Measurements from ENCODE around the gene PPP3CA. TPM values are rescaled to one million over a fixed set of nuclear protein-coding genes. Genes with fewer than 3 reads are reported as not detected.

Gene PPP3CA
- total RNA-seq, 2 donors from 2014 or later, result 14.6 to 20.5 TPM

GRCh38 chr4:101160792-101161592 lies 186.3 kb downstream of the PPP3CA start:
- peaks cover 5% of the 10 kb centered on the region for H3K36me3 Mint-ChIP-seq (ENCODE audit: low read depth)
- H3K27me3 Mint-ChIP-seq, result no peaks in the 10 kb centered on the region
- H3K4me1 Mint-ChIP-seq, result peaks cover 20% of the 10 kb centered on the region
- no peak overlapping the region for H3K27ac Mint-ChIP-seq
- peaks cover 3% of the 10 kb centered on the region for H3K9me3 Mint-ChIP-seq
- no peak for ATAC-seq (replicated peaks)
- H3K4me3 Mint-ChIP-seq, result no peak overlapping the region

GRCh38 chr4:101158507-101158906 lies 188.8 kb downstream of the PPP3CA start:
- peaks cover 4% of the 10 kb centered on the region for H3K9me3 Mint-ChIP-seq
- no peak overlapping the region for H3K4me3 Mint-ChIP-seq
- peak overlapping the region; percentile 10 for H3K27ac Mint-ChIP-seq
- ATAC-seq (replicated peaks), result no peak
- H3K36me3 Mint-ChIP-seq (ENCODE audit: low read depth), result peaks cover 7% of the 10 kb centered on the region
- no peaks in the 10 kb centered on the region for H3K27me3 Mint-ChIP-seq
- H3K4me1 Mint-ChIP-seq, result peaks cover 28% of the 10 kb centered on the region

GRCh38 chr4:101158134-101158482 lies 189.2 kb downstream of the PPP3CA start:
- peak overlapping the region; percentile 10 for H3K27ac Mint-ChIP-seq
- H3K27me3 Mint-ChIP-seq, result no peaks in the 10 kb centered on the region
- peaks cover 4% of the 10 kb centered on the region for H3K9me3 Mint-ChIP-seq
- H3K4me3 Mint-ChIP-seq, result no peak overlapping the region
- peaks cover 28% of the 10 kb centered on the region for H3K4me1 Mint-ChIP-seq
- H3K36me3 Mint-ChIP-seq (ENCODE audit: low read depth), result peaks cover 7% of the 10 kb centered on the region
- no peak for ATAC-seq (replicated peaks)

- Mint-ChIP-seq H3K4me3 (peak overlapping the region; percentile 80), H3K4me1 (peaks cover 28% of the 10 kb centered on the region), H3K27ac (peak overlapping the region; percentile 98), H3K9me3 (peaks cover 4% of the 10 kb centered on the region), H3K36me3 (ENCODE audit: low read depth) (peaks cover 7% of the 10 kb centered on the region), H3K27me3 (no peaks in the 10 kb centered on the region)
- ATAC-seq (replicated peaks), result no peak
These were observed 189.8 kb downstream of the PPP3CA start for GRCh38 chr4:101157415-101158133.

- Mint-ChIP-seq H3K4me1 (peaks cover 28% of the 10 kb centered on the region), H3K9me3 (peaks cover 4% of the 10 kb centered on the region), H3K27ac (peak overlapping the region; percentile 98), H3K36me3 (ENCODE audit: low read depth) (peaks cover 7% of the 10 kb centered on the region), H3K27me3 (no peaks in the 10 kb centered on the region), H3K4me3 (peak overlapping the region; percentile 80)
- ATAC-seq (replicated peaks), result peak; percentile 62
These were observed 190.6 kb downstream of the PPP3CA start for GRCh38 chr4:101156619-101157310.

GRCh38 chr4:101155945-101156344 lies 191.4 kb downstream of the PPP3CA start:
- peak overlapping the region; percentile 80 for H3K4me3 Mint-ChIP-seq
- ATAC-seq (replicated peaks), result peak; percentile 94
- H3K27me3 Mint-ChIP-seq, result no peaks in the 10 kb centered on the region

GRCh38 chr4:101155368-101155767 lies 192.0 kb downstream of the PPP3CA start:
- H3K9me3 Mint-ChIP-seq, result peaks cover 4% of the 10 kb centered on the region
- H3K36me3 Mint-ChIP-seq (ENCODE audit: low read depth), result peaks cover 7% of the 10 kb centered on the region
- peak overlapping the region; percentile 80 for H3K4me3 Mint-ChIP-seq
- no peaks in the 10 kb centered on the region for H3K27me3 Mint-ChIP-seq
- no peak for ATAC-seq (replicated peaks)
- peak overlapping the region; percentile 98 for H3K27ac Mint-ChIP-seq
- H3K4me1 Mint-ChIP-seq, result peaks cover 28% of the 10 kb centered on the region

More at GRCh38 chr4:101155945-101156344, 191.4 kb downstream of the PPP3CA start:
- H3K27ac Mint-ChIP-seq, result peak overlapping the region; percentile 98
- H3K36me3 Mint-ChIP-seq (ENCODE audit: low read depth), result peaks cover 7% of the 10 kb centered on the region
- peaks cover 28% of the 10 kb centered on the region for H3K4me1 Mint-ChIP-seq
- H3K9me3 Mint-ChIP-seq, result peaks cover 4% of the 10 kb centered on the region

GRCh38 chr4:101153653-101154052 lies 193.7 kb downstream of the PPP3CA start:
- H3K9me3 Mint-ChIP-seq, result peaks cover 4% of the 10 kb centered on the region
- no peaks in the 10 kb centered on the region for H3K27me3 Mint-ChIP-seq
- H3K27ac Mint-ChIP-seq, result no peak overlapping the region
- no peak for ATAC-seq (replicated peaks)
- H3K36me3 Mint-ChIP-seq (ENCODE audit: low read depth), result peaks cover 7% of the 10 kb centered on the region
- H3K4me3 Mint-ChIP-seq, result no peak overlapping the region
- H3K4me1 Mint-ChIP-seq, result peaks cover 28% of the 10 kb centered on the region

GRCh38 chr4:101152521-101152920 lies 194.8 kb downstream of the PPP3CA start:
- H3K4me1 Mint-ChIP-seq, result peaks cover 24% of the 10 kb centered on the region
- H3K4me3 Mint-ChIP-seq, result no peak overlapping the region
- H3K27ac Mint-ChIP-seq, result peak overlapping the region; percentile 10
- H3K27me3 Mint-ChIP-seq, result no peaks in the 10 kb centered on the region
- no peak for ATAC-seq (replicated peaks)
- peaks cover 4% of the 10 kb centered on the region for H3K9me3 Mint-ChIP-seq
- peaks cover 7% of the 10 kb centered on the region for H3K36me3 Mint-ChIP-seq (ENCODE audit: low read depth)

- ATAC-seq (replicated peaks), result no peak
These were observed 198.8 kb downstream of the PPP3CA start for GRCh38 chr4:101148551-101148950.

GRCh38 chr4:101147283-101147682 lies 200.0 kb downstream of the PPP3CA start:
- H3K9me3 Mint-ChIP-seq, result no peaks in the 10 kb centered on the region
- peaks cover 18% of the 10 kb centered on the region for H3K4me1 Mint-ChIP-seq
- ATAC-seq (replicated peaks), result no peak
- H3K27ac Mint-ChIP-seq, result no peak overlapping the region
- H3K36me3 Mint-ChIP-seq (ENCODE audit: low read depth), result no peaks in the 10 kb centered on the region
- no peaks in the 10 kb centered on the region for H3K27me3 Mint-ChIP-seq
- no peak overlapping the region for H3K4me3 Mint-ChIP-seq

More at GRCh38 chr4:101148551-101148950, 198.8 kb downstream of the PPP3CA start:
- no peak overlapping the region for H3K4me3 Mint-ChIP-seq
- H3K36me3 Mint-ChIP-seq (ENCODE audit: low read depth), result no peaks in the 10 kb centered on the region
- peaks cover 9% of the 10 kb centered on the region for H3K4me1 Mint-ChIP-seq
- H3K27me3 Mint-ChIP-seq, result no peaks in the 10 kb centered on the region
- no peaks in the 10 kb centered on the region for H3K9me3 Mint-ChIP-seq
- no peak overlapping the region for H3K27ac Mint-ChIP-seq

- Mint-ChIP-seq H3K36me3 (ENCODE audit: low read depth) (no peaks in the 10 kb centered on the region), H3K4me1 (peaks cover 28% of the 10 kb centered on the region), H3K4me3 (no peak overlapping the region), H3K9me3 (peaks cover 6% of the 10 kb centered on the region), H3K27ac (no peak overlapping the region), H3K27me3 (no peaks in the 10 kb centered on the region)
- ATAC-seq (replicated peaks), result no peak
These were observed 202.3 kb downstream of the PPP3CA start for GRCh38 chr4:101145021-101145420.

GRCh38 chr4:101142259-101142658 lies 205.1 kb downstream of the PPP3CA start:
- Mint-ChIP-seq H3K4me1 (peaks cover 28% of the 10 kb centered on the region), H3K27ac (no peak overlapping the region), H3K9me3 (peaks cover 6% of the 10 kb centered on the region), H3K4me3 (no peak overlapping the region), H3K36me3 (ENCODE audit: low read depth) (no peaks in the 10 kb centered on the region), H3K27me3 (no peaks in the 10 kb centered on the region)
- ATAC-seq (replicated peaks), result no peak

GRCh38 chr4:101141855-101142254 lies 205.5 kb downstream of the PPP3CA start:
- no peak for ATAC-seq (replicated peaks)

More at GRCh38 chr4:101141855-101142254, 205.5 kb downstream of the PPP3CA start:
- H3K4me3 Mint-ChIP-seq, result no peak overlapping the region
- H3K4me1 Mint-ChIP-seq, result peaks cover 28% of the 10 kb centered on the region
- H3K36me3 Mint-ChIP-seq (ENCODE audit: low read depth), result no peaks in the 10 kb centered on the region
- H3K9me3 Mint-ChIP-seq, result peaks cover 6% of the 10 kb centered on the region
- no peaks in the 10 kb centered on the region for H3K27me3 Mint-ChIP-seq
- no peak overlapping the region for H3K27ac Mint-ChIP-seq
